ENCODE results near the gene NCOR2. TPM values are rescaled to one million over a fixed set of nuclear protein-coding genes. Genes with fewer than 3 reads are reported as not detected.

NCOR2 gene
- total and polyA plus RNA-seq, 10 of the 15 experiments (the other 5 are each of a cell fraction or from before 2014, with no cell fraction given): 0.43 to 179 (median 14.9) TPM

GRCh38 chr12:124559182-124560017 lies 8.0 kb downstream of the NCOR2 start:
- ChIA-PET SMC1A (ENCODE audit: uncharacterized antibody, unreplicated experiment) (no interaction called here), RAD21 (ENCODE audit: unreplicated experiment) (no interaction called here), CTCF (no interaction called here), POLR2A (interaction anchor here (0.9 kb wide), 1 partner anchor 9 kb away, joined by 3 read pairs; no protein-coding TSS in a partner anchor)
- Histone ChIP-seq H3K9me3 (replicated peaks; ENCODE audit: control insufficient read depth, insufficient read depth, low read length) (no peaks in the 10 kb centered on the region; the same call in 2 of the 3 replicates), H4K20me1 (ENCODE audit: control insufficient read depth, insufficient read depth) (peaks cover 2% of the 10 kb centered on the region), H3K4me1 (ENCODE audit: control insufficient read depth, insufficient read depth, low read length) (peaks cover 40% of the 10 kb centered on the region), H3K27ac (ENCODE audit: control insufficient read depth, insufficient read depth) (no peak overlapping the region), H3K27me3 (replicated peaks in 1 of 2; ENCODE audit: control insufficient read depth in 2 of 2, insufficient read depth in 2 of 2, low read length in 1 of 2) (no peaks in the 10 kb centered on the region), H3K4me3 (no peak overlapping the region), H3K79me2 (ENCODE audit: control insufficient read depth, insufficient read depth, low read length) (peaks cover 97% of the 10 kb centered on the region), H3K9ac (ENCODE audit: control insufficient read depth, insufficient read depth, low read length) (no peak overlapping the region), H2AFZ (ENCODE audit: control insufficient read depth, low read depth, low read length) (no peak overlapping the region), H3K4me2 (ENCODE audit: control insufficient read depth, insufficient read depth) (no peak overlapping the region), H3K36me3 (ENCODE audit: control insufficient read depth in 2 of 2, insufficient read depth in 2 of 2, low read length in 1 of 2) (peaks cover 0 to 4% of the 10 kb centered on the region in 2 experiments; a peak in 3 of 4 replicates)
- in situ Hi-C loops (cut with MboI): loop anchor here (5.0 kb wide), 1 partner anchor 208 kb away; no protein-coding TSS in a partner anchor
- BruUV-seq (replicated peaks): no TSS peak
- no peak for ATAC-seq
- DNase-seq (ENCODE audit: low read depth, low spot score): no peak
- intact Hi-C loops (cut with micrococcal nuclease; ENCODE audit: unreplicated experiment): loop anchor here (10.0 kb wide), 1 partner anchor 355 kb away; the partner anchor contains the start of gene UBC
- 91% methylated on average over 12 of the region's 12 CpGs for WGBS (ENCODE audit: insufficient coverage, insufficient replicate concordance, low lambda C conversion rate, missing lambda C conversion rate)
- FAIRE-seq: no peak
- TF ChIP-seq TCF7 (IDR thresholded peaks at IDR 0.05; ENCODE audit: borderline replicate concordance): no peak
- no peak for TF ChIP-seq BMI1 (IDR thresholded peaks at IDR 0.05; ENCODE audit: borderline replicate concordance)
- TF ChIP-seq ZNF24 (IDR thresholded peaks at IDR 0.05): no peak
- TF ChIP-seq MAX (IDR thresholded peaks at IDR 0.05; ENCODE audit: low read depth, low read length): no peak
- TF ChIP-seq HCFC1 (IDR thresholded peaks at IDR 0.05; ENCODE audit: low read length): no peak
- TF ChIP-seq POLR2AphosphoS2 (IDR thresholded peaks at IDR 0.05; ENCODE audit: low read depth, low read length): no peak
- no peak for TF ChIP-seq STAT1 (conservative IDR thresholded peaks at IDR 0.05)
- no peak for TF ChIP-seq USF2 (IDR thresholded peaks at IDR 0.05; ENCODE audit: borderline replicate concordance, low read depth, low read length)
- no peak for TF ChIP-seq SREBF1 (IDR thresholded peaks at IDR 0.05; ENCODE audit: low read length)
- no peak for TF ChIP-seq SRF (IDR thresholded peaks at IDR 0.05; ENCODE audit: low read depth in 2 of 2, low read length in 2 of 2)
- TF ChIP-seq, protein P1, sequence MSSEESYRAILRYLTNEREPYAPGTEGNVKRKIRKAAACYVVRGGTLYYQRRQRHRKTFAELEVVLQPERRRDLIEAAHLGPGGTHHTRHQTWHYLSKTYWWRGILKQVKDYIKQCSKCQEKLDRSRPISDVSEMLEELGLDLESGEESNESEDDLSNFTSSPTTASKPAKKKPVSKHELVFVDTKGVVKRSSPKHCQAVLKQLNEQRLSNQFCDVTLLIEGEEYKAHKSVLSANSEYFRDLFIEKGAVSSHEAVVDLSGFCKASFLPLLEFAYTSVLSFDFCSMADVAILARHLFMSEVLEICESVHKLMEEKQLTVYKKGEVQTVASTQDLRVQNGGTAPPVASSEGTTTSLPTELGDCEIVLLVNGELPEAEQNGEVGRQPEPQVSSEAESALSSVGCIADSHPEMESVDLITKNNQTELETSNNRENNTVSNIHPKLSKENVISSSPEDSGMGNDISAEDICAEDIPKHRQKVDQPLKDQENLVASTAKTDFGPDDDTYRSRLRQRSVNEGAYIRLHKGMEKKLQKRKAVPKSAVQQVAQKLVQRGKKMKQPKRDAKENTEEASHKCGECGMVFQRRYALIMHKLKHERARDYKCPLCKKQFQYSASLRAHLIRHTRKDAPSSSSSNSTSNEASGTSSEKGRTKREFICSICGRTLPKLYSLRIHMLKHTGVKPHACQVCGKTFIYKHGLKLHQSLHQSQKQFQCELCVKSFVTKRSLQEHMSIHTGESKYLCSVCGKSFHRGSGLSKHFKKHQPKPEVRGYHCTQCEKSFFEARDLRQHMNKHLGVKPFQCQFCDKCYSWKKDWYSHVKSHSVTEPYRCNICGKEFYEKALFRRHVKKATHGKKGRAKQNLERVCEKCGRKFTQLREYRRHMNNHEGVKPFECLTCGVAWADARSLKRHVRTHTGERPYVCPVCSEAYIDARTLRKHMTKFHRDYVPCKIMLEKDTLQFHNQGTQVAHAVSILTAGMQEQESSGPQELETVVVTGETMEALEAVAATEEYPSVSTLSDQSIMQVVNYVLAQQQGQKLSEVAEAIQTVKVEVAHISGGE (CRISPR knock-in tag; IDR thresholded peaks at IDR 0.05): no peak
- no peak for TF ChIP-seq CREM (IDR thresholded peaks at IDR 0.05; ENCODE audit: low read depth)
- TF ChIP-seq RUNX3 (IDR thresholded peaks at IDR 0.05; ENCODE audit: low read length): no peak
- TF ChIP-seq, protein P2, sequence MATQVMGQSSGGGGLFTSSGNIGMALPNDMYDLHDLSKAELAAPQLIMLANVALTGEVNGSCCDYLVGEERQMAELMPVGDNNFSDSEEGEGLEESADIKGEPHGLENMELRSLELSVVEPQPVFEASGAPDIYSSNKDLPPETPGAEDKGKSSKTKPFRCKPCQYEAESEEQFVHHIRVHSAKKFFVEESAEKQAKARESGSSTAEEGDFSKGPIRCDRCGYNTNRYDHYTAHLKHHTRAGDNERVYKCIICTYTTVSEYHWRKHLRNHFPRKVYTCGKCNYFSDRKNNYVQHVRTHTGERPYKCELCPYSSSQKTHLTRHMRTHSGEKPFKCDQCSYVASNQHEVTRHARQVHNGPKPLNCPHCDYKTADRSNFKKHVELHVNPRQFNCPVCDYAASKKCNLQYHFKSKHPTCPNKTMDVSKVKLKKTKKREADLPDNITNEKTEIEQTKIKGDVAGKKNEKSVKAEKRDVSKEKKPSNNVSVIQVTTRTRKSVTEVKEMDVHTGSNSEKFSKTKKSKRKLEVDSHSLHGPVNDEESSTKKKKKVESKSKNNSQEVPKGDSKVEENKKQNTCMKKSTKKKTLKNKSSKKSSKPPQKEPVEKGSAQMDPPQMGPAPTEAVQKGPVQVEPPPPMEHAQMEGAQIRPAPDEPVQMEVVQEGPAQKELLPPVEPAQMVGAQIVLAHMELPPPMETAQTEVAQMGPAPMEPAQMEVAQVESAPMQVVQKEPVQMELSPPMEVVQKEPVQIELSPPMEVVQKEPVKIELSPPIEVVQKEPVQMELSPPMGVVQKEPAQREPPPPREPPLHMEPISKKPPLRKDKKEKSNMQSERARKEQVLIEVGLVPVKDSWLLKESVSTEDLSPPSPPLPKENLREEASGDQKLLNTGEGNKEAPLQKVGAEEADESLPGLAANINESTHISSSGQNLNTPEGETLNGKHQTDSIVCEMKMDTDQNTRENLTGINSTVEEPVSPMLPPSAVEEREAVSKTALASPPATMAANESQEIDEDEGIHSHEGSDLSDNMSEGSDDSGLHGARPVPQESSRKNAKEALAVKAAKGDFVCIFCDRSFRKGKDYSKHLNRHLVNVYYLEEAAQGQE (IDR thresholded peaks at IDR 0.05; ENCODE audit: low read depth, low read length): no peak
- TF ChIP-seq MTA3 (IDR thresholded peaks at IDR 0.05; ENCODE audit: borderline replicate concordance, low read length): no peak
